Choroid plexus epithelial cell (primary cell): ENCODE data around the gene ZNF516.

Experiments used
- DNase-seq: peaks from one replicate; pipeline ENCODE4 v3.0.0-alpha.2; 2010; ENCODE audit warnings: low read depth
- H3K4me3 ChIP-seq: 2 replicates; pipeline ENCODE4 v1.5.1; 2011; ENCODE audit warnings: low read depth, mild to moderate bottlenecking, control low read depth, low read length, moderate library complexity
- TF ChIP-seq, protein P1 (sequence below): conservative IDR thresholded peaks from 2 replicates; pipeline ENCODE4 v1.5.1; 2011; ENCODE audit warnings: low read depth, mild to moderate bottlenecking, control low read depth, inconsistent platforms, low read length, moderate library complexity

ZNF516 gene

DNA sequence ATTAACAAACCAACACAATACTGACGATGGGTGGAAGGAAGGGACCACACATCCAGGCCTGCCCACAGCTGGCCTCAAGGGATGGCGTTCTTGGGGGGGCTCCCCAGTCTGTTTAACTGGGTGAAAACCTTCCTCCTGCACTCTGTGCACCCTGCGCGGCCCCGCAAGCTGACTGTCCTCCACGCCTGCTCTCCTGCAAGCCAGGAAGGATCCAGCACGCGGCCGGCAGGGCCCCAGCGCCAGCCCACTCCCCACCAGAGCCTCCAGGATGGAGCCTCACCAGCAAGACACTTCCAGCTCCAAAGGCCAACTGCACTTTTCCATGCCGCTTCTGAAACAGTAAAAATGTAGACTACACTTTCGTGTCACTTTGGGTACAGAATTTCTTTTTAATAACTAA lies 135.1 kb downstream of the ZNF516 start:
- TF ChIP-seq, protein P1, sequence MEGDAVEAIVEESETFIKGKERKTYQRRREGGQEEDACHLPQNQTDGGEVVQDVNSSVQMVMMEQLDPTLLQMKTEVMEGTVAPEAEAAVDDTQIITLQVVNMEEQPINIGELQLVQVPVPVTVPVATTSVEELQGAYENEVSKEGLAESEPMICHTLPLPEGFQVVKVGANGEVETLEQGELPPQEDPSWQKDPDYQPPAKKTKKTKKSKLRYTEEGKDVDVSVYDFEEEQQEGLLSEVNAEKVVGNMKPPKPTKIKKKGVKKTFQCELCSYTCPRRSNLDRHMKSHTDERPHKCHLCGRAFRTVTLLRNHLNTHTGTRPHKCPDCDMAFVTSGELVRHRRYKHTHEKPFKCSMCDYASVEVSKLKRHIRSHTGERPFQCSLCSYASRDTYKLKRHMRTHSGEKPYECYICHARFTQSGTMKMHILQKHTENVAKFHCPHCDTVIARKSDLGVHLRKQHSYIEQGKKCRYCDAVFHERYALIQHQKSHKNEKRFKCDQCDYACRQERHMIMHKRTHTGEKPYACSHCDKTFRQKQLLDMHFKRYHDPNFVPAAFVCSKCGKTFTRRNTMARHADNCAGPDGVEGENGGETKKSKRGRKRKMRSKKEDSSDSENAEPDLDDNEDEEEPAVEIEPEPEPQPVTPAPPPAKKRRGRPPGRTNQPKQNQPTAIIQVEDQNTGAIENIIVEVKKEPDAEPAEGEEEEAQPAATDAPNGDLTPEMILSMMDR = no peak
- H3K4me3 ChIP-seq = no peak overlapping the region
- no peak for DNase-seq

DNA sequence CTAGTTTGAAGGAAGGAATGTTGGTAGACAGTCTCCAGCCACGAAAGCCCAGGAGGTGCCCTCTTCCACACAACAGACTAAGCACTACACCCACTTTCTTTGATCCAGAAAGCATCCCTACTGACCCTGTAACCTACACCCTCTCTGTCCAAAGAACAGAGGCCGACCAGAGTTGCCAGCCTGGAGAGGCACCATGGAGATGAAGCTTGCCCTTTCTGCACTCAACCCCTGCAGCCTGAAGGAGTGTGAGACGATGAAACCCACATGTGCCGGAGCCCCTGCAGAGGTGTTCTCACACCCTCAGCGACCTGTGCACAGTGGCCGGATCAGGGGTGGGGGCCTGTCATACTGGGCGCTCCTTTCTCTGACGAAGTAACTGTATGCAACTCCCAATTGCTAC lies 136.3 kb downstream of the ZNF516 start:
- TF ChIP-seq, protein P1 = no peak
- DNase-seq = no peak
- H3K4me3 ChIP-seq = no peak overlapping the region

DNA sequence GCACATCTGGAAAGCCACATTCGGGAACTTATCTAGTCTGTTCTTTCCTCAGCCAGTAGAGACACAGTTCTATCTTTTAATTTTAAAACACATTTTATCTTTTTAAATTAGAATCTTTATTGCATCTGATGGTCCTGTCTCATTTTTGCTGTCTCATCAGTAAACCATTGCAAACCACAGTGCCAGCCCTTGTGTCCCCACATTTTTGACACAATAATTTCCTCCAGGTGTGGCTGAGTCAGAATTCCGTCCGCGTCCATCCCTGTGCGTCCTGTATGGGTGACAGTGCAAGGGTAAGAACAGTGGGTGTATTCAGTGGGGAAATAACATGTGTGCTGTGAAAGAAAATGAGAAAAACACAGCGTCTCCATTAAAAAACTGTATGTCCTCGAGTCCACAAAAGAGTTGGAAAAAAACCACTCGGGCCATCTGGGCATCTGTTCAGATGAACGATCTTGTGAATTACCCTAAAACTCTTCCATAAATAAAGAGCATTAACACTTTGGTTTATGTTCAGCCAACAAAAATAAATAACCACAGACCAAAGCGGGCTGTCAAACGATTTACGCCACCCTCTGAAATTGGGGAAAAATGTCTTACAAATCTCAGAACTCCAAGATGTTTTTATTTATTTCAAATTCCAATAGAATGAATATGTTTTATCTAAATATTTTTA lies 137.3 kb downstream of the ZNF516 start:
- H3K4me3 ChIP-seq = no peak overlapping the region
- TF ChIP-seq, protein P1 = no peak
- DNase-seq = no peak

DNA sequence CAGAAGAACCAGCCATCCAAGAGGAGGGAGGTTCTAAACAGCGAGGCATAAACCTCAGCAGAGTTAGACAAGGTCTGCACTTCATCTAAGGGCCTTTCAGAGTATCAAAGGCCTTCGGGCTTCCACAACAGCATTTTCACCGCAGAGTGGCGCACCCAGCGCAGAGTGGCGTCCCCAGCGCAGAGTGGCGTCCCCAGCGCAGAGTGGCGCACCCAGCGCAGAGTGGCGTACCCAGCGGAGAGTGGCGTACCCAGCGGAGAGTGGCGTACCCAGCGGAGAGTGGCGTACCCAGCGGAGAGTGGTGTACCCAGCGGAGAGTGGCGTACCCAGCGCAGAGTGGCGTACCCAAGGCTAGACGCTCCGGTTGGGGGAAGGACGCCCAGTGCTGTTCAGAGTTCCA lies 137.9 kb downstream of the ZNF516 start:
- no peak for DNase-seq
- TF ChIP-seq, protein P1 = no peak
- no peak overlapping the region for H3K4me3 ChIP-seq

DNA sequence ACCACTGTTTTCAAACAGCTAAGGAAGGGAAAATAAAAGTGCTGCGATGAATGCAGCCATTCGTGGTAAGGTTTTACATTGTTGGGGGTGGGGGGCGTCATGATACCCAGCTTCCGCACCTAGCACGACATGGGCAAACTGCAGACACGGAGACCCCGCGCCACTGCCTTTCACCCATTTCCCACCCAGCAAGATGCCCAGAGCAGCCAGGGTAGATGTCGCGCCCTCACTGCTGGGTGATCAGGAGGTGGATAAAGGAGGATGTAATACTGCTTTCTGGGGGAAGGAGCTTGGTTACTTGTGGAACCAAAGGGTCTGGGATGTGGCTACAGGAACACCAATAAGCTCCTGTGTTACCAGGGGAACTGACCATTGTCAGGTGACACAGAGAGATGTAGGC lies 138.4 kb downstream of the ZNF516 start:
- TF ChIP-seq, protein P1 = no peak
- no peak for DNase-seq

DNA sequence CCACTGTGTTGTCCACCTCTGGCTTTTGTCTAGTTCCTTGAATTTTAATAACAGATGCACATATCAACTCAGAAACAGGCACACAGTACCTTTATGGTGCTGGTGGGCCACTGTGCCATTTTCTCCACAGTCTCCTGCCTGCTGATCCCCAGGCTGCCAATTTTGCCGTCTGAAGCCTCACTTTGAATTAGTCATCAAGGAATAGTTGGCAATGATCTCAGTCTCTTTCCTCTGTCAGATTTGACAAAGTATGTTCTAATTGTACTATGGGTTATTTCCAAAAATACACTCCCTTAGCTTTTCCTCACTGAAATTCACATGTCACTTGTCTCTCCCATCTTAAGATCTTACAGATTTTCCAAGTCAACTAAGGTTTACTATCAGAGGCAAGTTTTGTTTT lies 140.7 kb downstream of the ZNF516 start:
- H3K4me3 ChIP-seq = no peak overlapping the region
- TF ChIP-seq, protein P1 = no peak
- peak; percentile 48 for DNase-seq

More for the DNA sequence above, 138.4 kb downstream of the ZNF516 start:
- H3K4me3 ChIP-seq = no peak overlapping the region

DNA sequence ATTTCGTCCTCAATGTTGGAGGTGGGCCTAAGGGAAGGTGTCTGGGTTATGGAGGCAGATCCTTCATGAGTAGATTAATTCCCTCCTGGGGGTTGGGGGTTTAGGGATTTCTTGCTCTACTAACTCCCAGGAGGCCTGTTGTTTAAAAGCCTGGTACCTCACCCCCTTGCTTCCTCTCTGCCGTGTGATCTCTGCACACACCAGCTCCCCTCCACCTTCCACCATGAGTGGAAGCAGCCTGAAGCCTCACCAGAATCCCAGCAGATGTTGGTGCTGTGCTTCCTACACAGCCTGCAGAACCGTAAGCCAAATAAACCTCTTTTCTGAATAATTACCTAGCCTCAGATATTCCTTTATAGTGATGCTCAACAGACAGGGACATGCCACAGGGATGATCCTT lies 141.5 kb downstream of the ZNF516 start:
- TF ChIP-seq, protein P1 = no peak
- no peak for DNase-seq
- H3K4me3 ChIP-seq = no peak overlapping the region
